HG02943 (cell line): ENCODE data around the gene PLVAP.

Experiments used
- ATAC-seq: cut with Tn5 transposase; IDR thresholded peaks from one replicate; pipeline ENCODE4 v1.9.1; 2021; ENCODE audit warnings: mild to moderate bottlenecking, low read depth, moderate library complexity; ENCODE audit not compliant: unreplicated experiment

The PLVAP gene

DNA sequence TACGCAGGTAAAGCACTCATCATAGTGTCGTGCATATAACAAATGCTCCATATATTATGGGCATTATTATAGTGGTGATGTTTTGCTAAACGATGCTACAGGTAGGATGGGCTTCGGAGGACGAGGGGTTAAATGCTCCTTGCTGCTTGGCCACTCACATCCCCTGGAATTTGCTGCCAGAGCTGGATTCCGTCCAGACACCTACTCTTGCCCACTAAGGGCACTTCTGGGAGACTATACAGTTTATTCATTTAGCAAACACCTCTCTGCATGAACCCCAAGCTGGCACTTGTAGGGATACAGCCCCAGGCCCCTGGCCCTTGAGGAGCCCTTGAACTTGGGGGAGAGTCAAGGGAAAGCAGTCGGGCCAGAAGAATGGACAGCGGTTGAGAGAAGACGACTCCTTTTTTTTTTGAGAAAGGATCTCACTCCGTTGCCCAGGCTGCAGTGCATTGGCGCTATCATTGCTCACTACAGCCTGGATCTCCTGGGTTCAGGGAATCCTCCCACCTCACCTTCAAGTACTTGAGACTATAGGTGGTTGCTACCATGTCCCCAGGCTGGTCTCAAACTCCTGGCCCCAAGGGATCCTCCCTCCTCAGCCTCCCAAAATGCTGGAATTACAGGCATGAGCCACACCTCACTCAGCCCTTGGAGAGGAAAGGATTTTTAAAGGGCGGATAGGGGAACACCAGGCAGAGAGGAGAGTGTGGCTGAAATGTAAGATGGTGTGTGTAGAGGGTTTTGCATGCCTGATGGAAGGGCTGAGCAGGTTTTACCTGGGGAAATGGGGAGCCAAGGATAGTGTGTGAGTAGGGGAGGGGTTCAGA is 72.5 kb downstream of the PLVAP start:
- ATAC-seq, result no peak

DNA sequence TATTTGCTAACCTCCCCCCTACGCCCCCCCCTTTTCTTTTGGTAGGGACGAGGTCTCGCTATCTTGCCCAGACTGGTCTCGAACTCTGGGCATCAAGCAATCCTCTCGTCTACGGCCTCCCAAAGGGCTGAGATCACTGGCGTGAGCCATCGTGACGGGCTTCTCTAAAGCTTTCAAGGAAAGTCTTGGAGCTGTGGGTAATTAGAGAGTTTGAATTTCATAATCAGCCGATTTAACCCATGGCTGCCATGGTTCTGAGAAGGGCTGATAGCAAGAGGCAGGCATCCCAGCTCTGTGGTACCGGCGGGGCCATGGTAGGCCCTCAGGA is 73.2 kb downstream of the PLVAP start:
- no peak for ATAC-seq

- peak; percentile 42 for ATAC-seq
Measured at GRCh38 chr19:17303167-17303939, 73.8 kb downstream of the PLVAP start, which contains the start of gene ABHD8. Gene ABHD8 (minus strand): TSS chr19:17303425. CDS start chr19:17301616, 1,809 bp downstream.

- no peak for ATAC-seq
Measured at GRCh38 chr19:17302391-17303166, 74.6 kb downstream of the PLVAP start.
